Tibial artery (tissue), 4 donors: ENCODE data around the gene ANKRD44.

Experiments
- DNase-seq, 2 donors: peaks; one replicate each; pipeline ENCODE4 v3.0.0-alpha.2; 2019
- H3K27ac ChIP-seq, 2 donors: fragments of 200-600 bp; sonication (generic) in 1 of 2; 1 replicate in 1 of 2; 2 replicates in 1 of 2; pipeline ENCODE4 v1.5.1; 2018 to 2019; ENCODE audit warnings: mild to moderate bottlenecking in 1 of 2
- H3K27me3 ChIP-seq, 2 donors: fragments of 200-600 bp; sonication (generic) in 1 of 2; one replicate each; pipeline versions ENCODE4 v1.5.1 to v1.6.0; 2016 to 2019
- H3K36me3 ChIP-seq, 3 donors: fragments of 200-600 bp; sonication (generic) in 2 of 3; one replicate each; pipeline ENCODE4 v1.5.1; 2016 to 2019; ENCODE audit warnings: mild to moderate bottlenecking in 2 of 3
- H3K4me1 ChIP-seq, 4 donors: fragments of 200-600 bp; sonication (generic) in 2 of 4; 1 replicate in 3 of 4; 2 replicates in 1 of 4; pipeline ENCODE4 v1.5.1; 2016 to 2019
- H3K4me3 ChIP-seq, 2 donors: fragments of 200-600 bp; sonication (generic) in 1 of 2; 1 replicate in 1 of 2; 2 replicates in 1 of 2; pipeline ENCODE4 v1.5.1; 2018 to 2019; ENCODE audit warnings: mild to moderate bottlenecking in 2 of 2
- H3K9me3 ChIP-seq, 3 donors: fragments of 200-600 bp; sonication (generic) in 1 of 3; one replicate each; pipeline ENCODE4 v1.5.1; 2016 to 2019
- intact Hi-C: fragments of 100-400 bp; cut with DNase I; formaldehyde crosslinking; loops from one replicate; pipeline ENCODE4 v1.15.0; 2023; ENCODE audit warnings: low total_unique reads
- TF ChIP-seq, protein P1 (sequence below), 2 experiments: fragments of 200-600 bp in 1 of 2; fragments of 450-650 bp in 1 of 2; IDR thresholded peaks; one replicate each; pipeline ENCODE4 v1.5.1; 2017 to 2019; ENCODE audit warnings: antibody characterized with exemption in 2 of 2, mild to moderate bottlenecking in 1 of 2, moderate library complexity in 1 of 2

ANKRD44 gene

DNA sequence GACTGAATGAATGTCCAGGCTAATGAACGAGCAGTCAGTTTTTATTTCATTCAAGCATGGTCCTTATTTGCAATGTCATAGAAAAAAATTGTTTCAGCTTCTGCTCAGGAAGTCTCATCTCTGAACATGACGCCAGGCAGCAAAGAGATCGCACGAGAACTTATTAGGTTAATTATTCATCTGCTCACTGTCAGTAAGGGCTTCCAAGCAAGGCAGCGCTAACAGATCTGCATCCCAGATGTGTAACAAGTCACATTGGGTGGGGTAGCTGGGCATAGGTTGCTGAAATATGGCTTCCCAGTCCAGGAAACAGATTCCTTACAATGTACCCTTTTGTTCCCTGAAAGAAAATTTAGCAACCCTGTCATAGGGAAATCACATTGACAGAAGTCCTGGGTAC, 63.5 kb downstream of the ANKRD44 start:
- no peak for DNase-seq
- no peak overlapping the region for H3K27ac ChIP-seq
- no peaks in the 10 kb centered on the region for H3K36me3 ChIP-seq
- H3K4me1 ChIP-seq = peaks cover 0 to 33% (median 0%) of the 10 kb centered on the region in 4 donors
- H3K9me3 ChIP-seq = no peaks in the 10 kb centered on the region
- no peak overlapping the region for H3K4me3 ChIP-seq
- TF ChIP-seq, protein P1, sequence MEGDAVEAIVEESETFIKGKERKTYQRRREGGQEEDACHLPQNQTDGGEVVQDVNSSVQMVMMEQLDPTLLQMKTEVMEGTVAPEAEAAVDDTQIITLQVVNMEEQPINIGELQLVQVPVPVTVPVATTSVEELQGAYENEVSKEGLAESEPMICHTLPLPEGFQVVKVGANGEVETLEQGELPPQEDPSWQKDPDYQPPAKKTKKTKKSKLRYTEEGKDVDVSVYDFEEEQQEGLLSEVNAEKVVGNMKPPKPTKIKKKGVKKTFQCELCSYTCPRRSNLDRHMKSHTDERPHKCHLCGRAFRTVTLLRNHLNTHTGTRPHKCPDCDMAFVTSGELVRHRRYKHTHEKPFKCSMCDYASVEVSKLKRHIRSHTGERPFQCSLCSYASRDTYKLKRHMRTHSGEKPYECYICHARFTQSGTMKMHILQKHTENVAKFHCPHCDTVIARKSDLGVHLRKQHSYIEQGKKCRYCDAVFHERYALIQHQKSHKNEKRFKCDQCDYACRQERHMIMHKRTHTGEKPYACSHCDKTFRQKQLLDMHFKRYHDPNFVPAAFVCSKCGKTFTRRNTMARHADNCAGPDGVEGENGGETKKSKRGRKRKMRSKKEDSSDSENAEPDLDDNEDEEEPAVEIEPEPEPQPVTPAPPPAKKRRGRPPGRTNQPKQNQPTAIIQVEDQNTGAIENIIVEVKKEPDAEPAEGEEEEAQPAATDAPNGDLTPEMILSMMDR (IDR thresholded peaks at IDR 0.05) = no peak
- intact Hi-C loops = no loop called here
- no peaks in the 10 kb centered on the region for H3K27me3 ChIP-seq

DNA sequence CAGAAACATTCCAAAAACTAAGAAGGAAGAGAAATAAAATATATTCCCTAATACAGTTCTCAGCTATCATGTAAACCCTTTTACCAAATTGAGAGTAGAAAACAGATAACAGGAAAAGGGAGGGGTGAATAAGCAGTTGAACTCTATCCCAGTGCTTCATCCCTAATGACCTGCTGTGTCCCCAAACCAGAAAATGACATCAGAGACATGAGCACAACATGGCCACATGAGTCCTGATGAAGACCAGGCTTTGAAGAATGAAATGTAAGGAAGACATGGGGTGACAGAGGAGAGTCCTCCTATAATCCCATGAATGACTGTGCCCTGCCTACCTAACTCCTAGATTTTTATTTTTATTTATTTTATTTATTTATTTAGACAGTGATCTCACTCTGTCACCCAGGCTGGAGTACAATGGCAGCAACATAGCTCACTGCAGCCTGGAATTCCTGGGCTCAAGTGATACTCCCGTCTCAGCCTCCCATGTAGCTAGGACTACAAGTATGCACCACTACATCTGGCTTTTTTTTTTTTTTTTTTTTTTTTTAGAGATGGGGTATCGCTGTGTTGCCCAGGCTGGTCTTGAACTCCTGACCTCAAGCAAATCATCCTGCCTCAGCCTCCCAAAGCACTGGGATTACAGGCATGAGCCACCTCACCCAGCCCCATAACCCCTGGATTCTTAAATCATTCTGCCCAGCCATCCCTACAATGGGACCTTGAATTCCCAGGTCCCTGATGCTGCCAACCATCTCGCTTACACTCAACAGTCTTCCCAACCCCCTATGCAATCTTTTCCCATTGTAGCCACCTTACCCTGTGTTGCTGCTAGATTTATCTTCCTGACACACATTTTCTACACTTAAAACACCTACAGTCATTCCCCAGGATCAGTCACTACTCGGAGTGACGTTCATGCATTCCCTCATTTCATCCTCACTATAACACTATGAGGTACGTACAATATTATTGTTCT, 64.5 kb downstream of the ANKRD44 start:
- H3K4me3 ChIP-seq = no peak overlapping the region

DNA sequence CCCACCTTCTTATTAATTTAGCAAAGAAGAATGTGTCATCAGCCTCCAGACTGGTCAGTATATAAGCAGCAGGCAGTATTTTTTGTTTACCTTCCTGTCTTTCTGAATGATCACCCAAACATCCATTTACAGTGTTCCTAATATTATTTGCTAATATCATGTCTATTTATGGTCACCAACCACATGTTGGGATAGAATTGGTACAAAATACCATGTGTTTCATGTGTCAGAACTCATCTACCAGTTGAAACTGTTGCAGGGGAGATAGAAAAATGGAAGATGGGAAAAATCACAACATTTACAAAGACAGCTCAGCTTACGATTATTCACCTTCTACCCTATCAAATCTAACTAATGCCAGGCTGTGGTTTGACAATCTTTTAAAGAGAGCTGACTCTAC, 66.2 kb downstream of the ANKRD44 start:
- H3K36me3 ChIP-seq = no peaks in the 10 kb centered on the region

More for the DNA sequence above, 64.5 kb downstream of the ANKRD44 start:
- no peaks in the 10 kb centered on the region for H3K36me3 ChIP-seq
- peaks cover 0 to 26% (median 0%) of the 10 kb centered on the region in 4 donors for H3K4me1 ChIP-seq
- intact Hi-C loops = no loop called here
- H3K27ac ChIP-seq = no peak overlapping the region
- H3K9me3 ChIP-seq = no peaks in the 10 kb centered on the region
- no peak for DNase-seq
- H3K27me3 ChIP-seq = no peaks in the 10 kb centered on the region
- TF ChIP-seq, protein P1 (IDR thresholded peaks at IDR 0.05) = no peak

DNA sequence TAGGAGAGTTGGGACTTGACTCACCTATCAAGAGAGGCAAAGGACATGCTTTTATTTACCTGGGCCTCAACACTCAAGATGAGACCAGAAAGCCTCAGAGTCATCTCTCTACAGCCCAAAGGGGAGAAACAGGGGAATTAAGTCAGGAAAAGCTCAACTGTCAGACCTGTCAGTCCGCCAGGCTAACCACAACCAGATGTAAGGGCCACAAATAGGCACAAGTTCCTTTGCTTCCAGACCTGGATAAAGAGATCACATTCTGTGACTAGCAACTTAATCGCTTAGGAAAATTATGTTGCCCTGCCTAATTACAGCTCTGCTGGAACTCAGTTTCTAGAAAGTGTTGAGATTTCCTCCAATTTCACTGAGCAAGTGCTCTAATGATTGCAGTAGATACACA, 67.9 kb downstream of the ANKRD44 start:
- intact Hi-C loops = no loop called here
- H3K27ac ChIP-seq = no peak overlapping the region
- no peaks in the 10 kb centered on the region for H3K9me3 ChIP-seq
- TF ChIP-seq, protein P1 (IDR thresholded peaks at IDR 0.05) = no peak
- H3K4me1 ChIP-seq = peaks cover 0 to 26% (median 6%) of the 10 kb centered on the region in 4 donors
- H3K36me3 ChIP-seq = no peaks in the 10 kb centered on the region
- H3K4me3 ChIP-seq = no peak overlapping the region
- no peaks in the 10 kb centered on the region for H3K27me3 ChIP-seq
- DNase-seq = no peak

More for the DNA sequence above, 66.2 kb downstream of the ANKRD44 start:
- Histone ChIP-seq H3K4me3 (no peak overlapping the region), H3K4me1 (peaks cover 0 to 38% (median 6%) of the 10 kb centered on the region in 4 donors), H3K27ac (no peak overlapping the region), H3K9me3 (no peaks in the 10 kb centered on the region), H3K27me3 (no peaks in the 10 kb centered on the region)
- intact Hi-C loops = no loop called here
- TF ChIP-seq, protein P1 (IDR thresholded peaks at IDR 0.05) = no peak
- no peak for DNase-seq

DNA sequence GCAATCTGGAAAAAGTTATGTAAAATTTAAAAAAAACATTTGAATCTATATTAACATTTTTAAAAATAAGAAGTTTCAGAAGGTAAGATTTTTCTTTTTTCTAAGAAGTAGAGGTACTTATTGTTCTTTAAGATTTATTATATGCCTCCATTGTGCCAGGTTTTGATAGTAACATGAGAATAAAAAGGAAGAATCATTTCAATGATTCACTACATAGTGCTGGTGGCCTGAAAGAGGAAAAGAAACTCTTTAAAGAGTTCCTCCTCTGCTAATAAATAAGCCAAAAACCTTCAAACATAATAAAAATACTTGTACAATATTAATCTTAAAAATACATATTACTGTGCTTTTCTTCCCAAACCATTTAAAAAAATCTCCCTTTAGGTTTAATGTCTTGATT, 69.0 kb downstream of the ANKRD44 start:
- no peak for DNase-seq
- TF ChIP-seq, protein P1 (IDR thresholded peaks at IDR 0.05) = no peak
- H3K4me3 ChIP-seq = no peak overlapping the region
- H3K9me3 ChIP-seq = no peaks in the 10 kb centered on the region
- H3K27me3 ChIP-seq = no peaks in the 10 kb centered on the region
- H3K36me3 ChIP-seq = no peaks in the 10 kb centered on the region
- no peak overlapping the region for H3K27ac ChIP-seq
- peaks cover 0 to 26% (median 6%) of the 10 kb centered on the region in 4 donors for H3K4me1 ChIP-seq
- intact Hi-C loops = no loop called here
